ENCODE measurements around the gene BDP1. TPM values are rescaled to one million over a fixed set of nuclear protein-coding genes. Genes with fewer than 3 reads are reported as not detected.
"Not testable (repeated sequence)": the region's sequence is repeated elsewhere in the genome, so short reads cannot be mapped to it uniquely, and the experiment has no call there.

The BDP1 gene
- total and polyA plus RNA-seq, 2 experiments from 2014 or later: 14.3 to 14.5 TPM

DNA sequence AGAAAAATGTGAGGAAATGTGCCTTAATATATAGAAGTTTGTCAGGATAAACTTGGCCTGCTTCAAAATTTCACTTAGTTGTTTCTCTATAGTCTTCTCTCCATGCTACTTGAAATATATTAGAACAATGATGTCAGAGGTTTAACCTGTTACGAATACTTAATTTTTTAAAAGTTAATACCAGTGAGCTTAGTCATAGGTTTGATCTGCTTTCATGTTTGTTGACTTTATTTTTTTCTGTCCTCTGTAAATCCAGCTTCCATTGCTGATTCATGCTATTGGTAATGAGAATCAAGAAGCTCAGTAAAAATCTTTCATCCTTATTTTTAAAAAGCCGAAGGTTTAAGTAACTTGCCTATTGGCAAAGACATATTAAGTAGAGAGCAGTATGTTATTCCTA lies 27.9 kb downstream of the BDP1 start:
- Histone ChIP-seq H2AFZ (no peak overlapping the region), H3K9me3 (ENCODE audit: low read depth) (no peaks in the 10 kb centered on the region), H3F3A (ENCODE audit: insufficient read depth) (peaks cover 24% of the 10 kb centered on the region), H3K27me3 (replicated peaks; ENCODE audit: insufficient read depth) (no peaks in the 10 kb centered on the region), H3K9ac (no peak overlapping the region), H3K36me3 (ENCODE audit: low read depth) (peaks cover 54% of the 10 kb centered on the region), H3K9me2 (ENCODE audit: insufficient read depth) (no peaks in the 10 kb centered on the region; the same call in 1 of the 2 replicates), H3K4me3 (no peak overlapping the region), H3K4me1 (ENCODE audit: insufficient read depth) (peaks cover 26% of the 10 kb centered on the region), H3K79me2 (ENCODE audit: insufficient read depth) (peaks cover 39% of the 10 kb centered on the region), H3K4me2 (ENCODE audit: unreplicated experiment) (peak overlapping the region; percentile 15), H4K20me1 (ENCODE audit: insufficient read depth) (0 out of 2 replicates have a peak, but pooled peaks cover 4% of the 10 kb centered on the region), H3K27ac (peak overlapping the region; percentile 22; the same call in 1 of the 2 replicates)
- no peak for TF ChIP-seq EZH2phosphoT487 (IDR thresholded peaks at IDR 0.05; ENCODE audit: insufficient read depth, low read depth)
- no peak for TF ChIP-seq EZH2 (IDR thresholded peaks at IDR 0.05; ENCODE audit: insufficient read depth, poor library complexity, severe bottlenecking)
- WGBS, 2 experiments (ENCODE audit: low coverage in 1 of 2, low lambda C conversion rate in 2 of 2, missing lambda C conversion rate in 2 of 2): 62 to 67% methylated on average over 2 of the region's 2 CpGs
- DNase-seq: peak; percentile 73
- in situ Hi-C loops (cut with MboI): no loop called here

DNA sequence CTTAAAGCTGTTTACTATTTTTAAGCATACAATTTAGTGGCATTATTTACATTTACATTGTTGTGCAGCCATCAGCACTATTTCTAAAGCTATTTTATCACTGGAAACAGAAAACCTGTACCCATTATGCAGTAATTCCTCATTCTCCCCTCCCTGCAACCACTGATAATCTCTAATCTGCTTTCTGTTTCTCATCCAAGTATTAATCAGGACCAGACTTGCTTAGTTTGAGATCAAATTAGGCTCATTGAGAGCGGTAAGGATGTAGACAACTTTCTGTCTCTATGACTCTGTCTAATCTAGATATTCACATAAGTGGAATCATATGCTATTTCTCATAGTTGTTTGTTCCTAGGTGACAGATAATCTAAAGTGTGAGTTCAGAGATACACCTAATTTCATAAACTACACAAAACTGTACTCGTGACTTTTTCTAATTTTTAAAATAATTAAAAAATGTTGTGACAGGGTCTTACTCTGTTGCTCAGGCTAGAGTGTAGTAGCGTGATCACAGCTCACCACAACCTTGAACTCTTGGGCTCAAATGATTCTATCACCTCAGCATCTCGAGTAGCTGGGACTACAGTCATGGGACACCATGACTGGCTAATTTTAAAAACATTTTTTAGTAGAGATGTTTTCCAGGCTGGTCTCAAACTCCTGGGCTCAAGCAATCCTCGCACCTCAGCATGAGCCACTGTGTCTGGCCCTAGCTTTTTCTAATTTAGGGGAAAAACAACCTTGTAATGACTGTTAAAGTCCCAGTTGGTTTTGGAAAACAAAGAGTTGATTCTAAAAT lies 37.6 kb downstream of the BDP1 start:
- H3K79me2 ChIP-seq (ENCODE audit: insufficient read depth): peaks cover 52% of the 10 kb centered on the region
- no peaks in the 10 kb centered on the region for H3F3A ChIP-seq (ENCODE audit: insufficient read depth)
- no peak for DNase-seq
- no peak overlapping the region for H3K9ac ChIP-seq
- in situ Hi-C loops (cut with MboI): no loop called here
- WGBS, 2 experiments (ENCODE audit: low coverage in 1 of 2, low lambda C conversion rate in 2 of 2, missing lambda C conversion rate in 2 of 2): 95 to 98% methylated on average over 5 of the region's 5 CpGs
- TF ChIP-seq EZH2 (IDR thresholded peaks at IDR 0.05; ENCODE audit: insufficient read depth, poor library complexity, severe bottlenecking) (no peak), EZH2phosphoT487 (IDR thresholded peaks at IDR 0.05; ENCODE audit: insufficient read depth, low read depth) (no peak)
- H3K4me1 ChIP-seq (ENCODE audit: insufficient read depth): no peaks in the 10 kb centered on the region
- no peak overlapping the region for H3K27ac ChIP-seq
- H3K4me3 ChIP-seq: no peak overlapping the region
- H3K9me3 ChIP-seq (ENCODE audit: low read depth): no peaks in the 10 kb centered on the region
- no peaks in the 10 kb centered on the region for H3K27me3 ChIP-seq (replicated peaks; ENCODE audit: insufficient read depth)
- no peaks in the 10 kb centered on the region for H4K20me1 ChIP-seq (ENCODE audit: insufficient read depth)
- no peak overlapping the region for H3K4me2 ChIP-seq (ENCODE audit: unreplicated experiment)
- H2AFZ ChIP-seq: no peak overlapping the region
- peaks cover 69% of the 10 kb centered on the region for H3K36me3 ChIP-seq (ENCODE audit: low read depth)
- H3K9me2 ChIP-seq (ENCODE audit: insufficient read depth): no peaks in the 10 kb centered on the region

DNA sequence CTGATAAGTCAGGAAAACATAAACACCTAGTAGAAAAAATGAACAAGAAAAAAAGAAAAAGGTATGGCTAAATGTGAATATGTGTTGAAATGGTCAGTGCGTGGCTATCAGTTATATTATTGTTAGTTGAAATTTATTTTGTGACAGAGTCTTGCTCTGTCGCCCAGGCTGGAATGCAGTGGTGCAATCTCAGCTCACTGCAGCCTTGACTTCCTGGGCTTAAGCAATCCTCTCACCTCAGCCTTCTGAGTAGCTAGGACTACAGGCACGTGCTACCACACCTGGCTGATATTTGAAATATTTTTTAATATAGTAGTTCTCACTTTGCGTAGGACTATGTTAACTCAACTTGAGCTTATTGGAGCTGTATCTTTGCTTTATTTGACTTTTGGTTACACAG lies 38.8 kb downstream of the BDP1 start:
- H3K4me1 ChIP-seq (ENCODE audit: insufficient read depth); H3F3A ChIP-seq (ENCODE audit: insufficient read depth); DNase-seq; H3K4me3 ChIP-seq; H3K9me2 ChIP-seq (ENCODE audit: insufficient read depth); H2AFZ ChIP-seq; H4K20me1 ChIP-seq (ENCODE audit: insufficient read depth); H3K27ac ChIP-seq; in situ Hi-C loops (cut with MboI); H3K27me3 ChIP-seq (replicated peaks; ENCODE audit: insufficient read depth); H3K9ac ChIP-seq; H3K9me3 ChIP-seq (ENCODE audit: low read depth); H3K4me2 ChIP-seq (ENCODE audit: unreplicated experiment): not testable (repeated sequence)
- Histone ChIP-seq H3K79me2 (ENCODE audit: insufficient read depth) (peaks cover 44% of the 10 kb centered on the region), H3K36me3 (ENCODE audit: low read depth) (peaks cover 67% of the 10 kb centered on the region)
- WGBS, 2 experiments (ENCODE audit: low coverage in 1 of 2, low lambda C conversion rate in 2 of 2, missing lambda C conversion rate in 2 of 2): 91 to 94% methylated on average over 4 of the region's 4 CpGs

DNA sequence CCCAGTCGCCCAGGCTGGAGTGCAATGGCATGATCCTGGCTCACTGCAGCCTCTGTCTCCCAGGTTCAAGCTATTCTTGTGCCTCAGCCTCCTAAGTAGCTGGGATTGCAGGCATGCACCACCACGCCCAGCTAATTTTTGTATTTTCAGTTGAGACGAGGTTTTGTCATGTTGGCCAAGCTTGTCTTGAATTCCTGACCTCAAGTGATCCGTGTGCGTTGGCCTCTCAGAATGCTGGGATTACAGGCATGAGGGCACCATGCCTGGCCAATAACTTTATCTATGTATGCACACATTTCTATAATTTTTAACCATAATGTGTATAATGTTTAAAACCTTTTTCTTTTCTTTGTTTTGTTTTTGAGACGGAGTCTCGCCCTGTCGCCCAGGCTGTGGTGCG lies 43.3 kb downstream of the BDP1 start:
- H3K9me2 ChIP-seq (ENCODE audit: insufficient read depth); H3K9me3 ChIP-seq (ENCODE audit: low read depth); H3K4me2 ChIP-seq (ENCODE audit: unreplicated experiment); H2AFZ ChIP-seq; in situ Hi-C loops (cut with MboI); H3K27ac ChIP-seq; DNase-seq; H3K4me1 ChIP-seq (ENCODE audit: insufficient read depth); H3K27me3 ChIP-seq (replicated peaks; ENCODE audit: insufficient read depth); H3K4me3 ChIP-seq; H4K20me1 ChIP-seq (ENCODE audit: insufficient read depth); H3F3A ChIP-seq (ENCODE audit: insufficient read depth); H3K79me2 ChIP-seq (ENCODE audit: insufficient read depth); H3K9ac ChIP-seq: not testable (repeated sequence)
- WGBS, 2 experiments (ENCODE audit: low coverage in 1 of 2, low lambda C conversion rate in 2 of 2, missing lambda C conversion rate in 2 of 2): 91 to 94% methylated on average over 9 of the region's 9 CpGs
- peaks cover 61% of the 10 kb centered on the region for H3K36me3 ChIP-seq (ENCODE audit: low read depth)

DNA sequence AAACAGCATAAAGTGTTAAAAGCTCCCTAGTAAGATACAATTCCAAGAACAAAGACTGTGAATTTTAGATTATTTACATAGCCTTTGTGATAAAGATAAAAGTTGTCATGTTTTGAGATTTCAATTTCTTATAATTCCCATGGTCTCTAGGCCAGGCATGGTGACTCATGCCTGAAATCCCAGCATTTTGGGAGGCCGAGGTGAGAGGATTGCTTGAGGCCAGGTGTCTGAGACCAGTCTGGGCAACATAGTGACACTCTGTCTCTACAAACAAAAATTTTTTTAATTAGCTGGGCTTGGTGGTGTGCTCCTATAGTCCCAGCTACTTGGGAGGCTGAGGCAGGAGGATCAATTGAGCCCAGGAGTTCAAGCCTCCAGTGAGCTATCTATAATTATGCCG lies 48.1 kb downstream of the BDP1 start:
- 95 to 100% methylated on average over 2 of the region's 2 CpGs for WGBS, 2 experiments (ENCODE audit: low coverage in 1 of 2, low lambda C conversion rate in 2 of 2, missing lambda C conversion rate in 2 of 2)
- no peaks in the 10 kb centered on the region for H3K9me2 ChIP-seq (ENCODE audit: insufficient read depth)

More for the DNA sequence above, 48.1 kb downstream of the BDP1 start:
- Histone ChIP-seq H3K4me2 (ENCODE audit: unreplicated experiment) (no peak overlapping the region), H3K4me3 (no peak overlapping the region), H3K79me2 (ENCODE audit: insufficient read depth) (peaks cover 8% of the 10 kb centered on the region), H3K9me3 (ENCODE audit: low read depth) (no peaks in the 10 kb centered on the region), H3F3A (ENCODE audit: insufficient read depth) (no peaks in the 10 kb centered on the region), H3K27me3 (replicated peaks; ENCODE audit: insufficient read depth) (no peaks in the 10 kb centered on the region), H2AFZ (no peak overlapping the region), H3K9ac (no peak overlapping the region), H3K27ac (no peak overlapping the region), H4K20me1 (ENCODE audit: insufficient read depth) (no peaks in the 10 kb centered on the region), H3K4me1 (ENCODE audit: insufficient read depth) (no peaks in the 10 kb centered on the region), H3K36me3 (ENCODE audit: low read depth) (peaks cover 80% of the 10 kb centered on the region)
- TF ChIP-seq EZH2phosphoT487 (IDR thresholded peaks at IDR 0.05; ENCODE audit: insufficient read depth, low read depth): no peak
- no peak for TF ChIP-seq EZH2 (IDR thresholded peaks at IDR 0.05; ENCODE audit: insufficient read depth, poor library complexity, severe bottlenecking)
- no peak for DNase-seq
- in situ Hi-C loops (cut with MboI): no loop called here

Measured in GM23248 (cell line).